T-cell (primary cell): ENCODE measurements around the gene ATRAID. TPM values are rescaled to one million over a fixed set of nuclear protein-coding genes. Genes with fewer than 3 reads are reported as not detected.
A peak's percentile ranks its signal among the peaks of the same experiment; 100 is the strongest.

ENCODE experiments used
- ATAC-seq, 4 experiments: fragments of 200-7000 bp in 3 of 4; fragments of 150-1000 bp in 1 of 4; cut with Tn5 transposase; replicated peaks in 1 of 4; 1 replicate in 3 of 4; 2 replicates in 1 of 4; pipeline ENCODE4 v1.10.0; 2021; ENCODE audit warnings: moderate library complexity in 3 of 4, mild to moderate bottlenecking in 2 of 4, moderate number of reproducible peaks in 1 of 4
- CTCF ChIA-PET, 2 donors: fragments of 300-600 bp; sonication (Branson Sonifier 250); formaldehyde crosslinking; loops; one replicate each; lab custom pipeline; 2022; ENCODE audit warnings: antibody characterized with exemption in 2 of 2; lab: Charles Lee
- POLR2A ChIA-PET, 2 donors: fragments of 300-600 bp; sonication (Branson Sonifier 250); formaldehyde crosslinking; loops; one replicate each; lab custom pipeline; 2022; ENCODE audit warnings: antibody characterized with exemption in 2 of 2; lab: Charles Lee
- DNase-seq, 35 experiments: peaks; one replicate each; pipeline versions ENCODE4 v3.0.0 to v3.0.0-alpha.2; 2013 to 2023
- H3K27ac ChIP-seq: one replicate; pipeline ENCODE4 v1.5.1; 2013; ENCODE audit warnings: low read length
- H3K27me3 ChIP-seq, 2 experiments: replicated peaks in 1 of 2; 1 replicate in 1 of 2; 2 replicates in 1 of 2; pipeline versions ENCODE4 v1.6.1 to v1.7.0; 2013; ENCODE audit warnings: low read length in 1 of 2, mixed read lengths in 1 of 2; ENCODE audit not compliant: control insufficient read depth in 2 of 2, insufficient read depth in 2 of 2; ENCODE audit errors: extremely low read depth in 1 of 2
- H3K36me3 ChIP-seq, 2 donors: 1 replicate in 1 of 2; 2 replicates in 1 of 2; pipeline versions ENCODE4 v1.6.1 to v1.7.0; 2013; ENCODE audit warnings: low read length in 1 of 2; ENCODE audit not compliant: control insufficient read depth in 2 of 2, insufficient read depth in 1 of 2; ENCODE audit errors: extremely low read depth in 1 of 2
- H3K4me1 ChIP-seq, 2 experiments: 1 replicate in 1 of 2; 2 replicates in 1 of 2; pipeline versions ENCODE4 v1.6.1 to v1.7.0; 2013; ENCODE audit warnings: low read length in 2 of 2, mixed read lengths in 1 of 2; ENCODE audit not compliant: insufficient read depth in 2 of 2, control insufficient read depth in 1 of 2; ENCODE audit errors: extremely low read depth in 1 of 2
- H3K4me3 ChIP-seq, 2 donors: 1 replicate in 1 of 2; 2 replicates in 1 of 2; pipeline versions ENCODE4 v1.5.1 to v1.7.0; 2013; ENCODE audit warnings: mild to moderate bottlenecking in 2 of 2, low read length in 1 of 2, moderate library complexity in 1 of 2; ENCODE audit not compliant: control insufficient read depth in 1 of 2; ENCODE audit errors: extremely low read depth in 1 of 2
- H3K9me3 ChIP-seq: 2 replicates; pipeline ENCODE4 v1.7.0; 2013
- H3K27ac Mint-ChIP-seq, 2 donors: one replicate each; pipeline ENCODE4 v1.8.0; 2020 to 2021; ENCODE audit warnings: mild to moderate bottlenecking in 2 of 2, mixed read lengths in 2 of 2
- H3K27me3 Mint-ChIP-seq, 2 donors: one replicate each; pipeline ENCODE4 v1.8.0; 2021 to 2022; ENCODE audit warnings: mixed read lengths in 2 of 2
- H3K36me3 Mint-ChIP-seq: one replicate; pipeline ENCODE4 v1.8.0; 2021; ENCODE audit warnings: mixed read lengths
- H3K4me1 Mint-ChIP-seq, 3 donors: one replicate each; pipeline ENCODE4 v1.8.0; 2020 to 2022; ENCODE audit warnings: mixed read lengths in 3 of 3, mild to moderate bottlenecking in 1 of 3
- H3K4me3 Mint-ChIP-seq, 3 donors: one replicate each; pipeline ENCODE4 v1.8.0; 2020 to 2022; ENCODE audit warnings: mild to moderate bottlenecking in 3 of 3, mixed read lengths in 3 of 3, moderate library complexity in 3 of 3
- H3K9me3 Mint-ChIP-seq, 3 donors: one replicate each; pipeline ENCODE4 v1.8.0; 2020 to 2022; ENCODE audit warnings: mixed read lengths in 3 of 3
- WGBS: methylation state at CpG from one replicate; pipeline ENCODE4 v1.1.5; 2013; ENCODE audit warnings: missing lambda C conversion rate; ENCODE audit not compliant: insufficient coverage; 5-methylcytosine and 5-hydroxymethylcytosine counted together
- total RNA-seq, 35 experiments: library from RNA in 6 of 35; stranded (reverse) in 6 of 35; fragments of 120-200 nt in 1 of 35; gene quantifications; one replicate each; pipeline versions ENCODE4 v1.2.1 to v1.2.4 and lab custom pipeline; 2013 to 2026

The ATRAID gene
- total RNA-seq, 5 donors from 2014 or later (not counting 1 experiment from before 2014, with no cell fraction given) = 78.9 to 106 (median 96.0) TPM

DNA sequence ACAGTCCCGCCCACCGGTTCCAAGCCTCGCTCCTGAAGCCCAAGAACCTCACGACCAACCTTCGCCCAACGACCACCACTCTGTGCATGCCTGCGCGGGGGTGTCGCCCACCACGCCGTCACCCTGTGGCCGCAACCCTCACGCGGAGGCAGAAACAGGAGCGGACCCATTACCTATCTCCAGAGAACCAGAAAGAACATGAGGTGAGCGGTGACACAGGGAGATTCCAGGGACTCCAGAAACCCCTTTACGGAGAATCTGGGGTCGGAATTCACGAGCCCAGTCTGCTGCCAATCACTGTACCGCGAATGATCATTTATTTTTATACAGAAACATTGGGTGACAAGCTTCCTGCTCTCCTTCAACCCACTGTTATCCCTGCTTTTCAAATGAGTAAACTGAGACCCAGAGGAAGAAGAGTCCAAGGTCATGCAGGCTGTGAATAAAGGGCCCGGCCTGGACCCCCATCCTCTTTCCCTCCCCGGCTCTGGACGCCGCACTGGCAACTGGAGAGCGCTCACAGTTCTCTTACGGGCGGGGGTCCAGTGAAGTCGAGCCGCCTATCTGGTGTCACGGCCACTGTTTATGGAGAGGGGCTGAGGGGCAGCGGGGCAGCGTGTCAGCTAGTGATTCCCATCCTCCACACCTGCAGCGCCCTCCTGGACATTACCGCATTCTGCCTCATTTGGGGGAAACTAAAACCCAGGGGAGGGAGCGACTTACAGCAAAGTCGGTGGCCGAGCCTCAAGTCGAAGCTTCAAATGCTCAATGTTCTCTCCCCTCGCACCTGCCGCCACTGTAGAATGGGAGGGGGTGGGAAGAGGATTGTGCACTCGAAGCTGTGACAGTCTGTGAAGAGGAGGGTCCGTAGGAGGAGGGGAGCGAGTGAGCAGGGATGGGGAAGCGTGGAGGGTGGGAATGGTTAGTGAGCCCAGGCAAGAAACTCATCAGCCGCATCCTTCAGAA lies 51.7 kb downstream of the ATRAID start:
- Mint-ChIP-seq H3K27me3 (peaks cover 36 to 49% of the 10 kb centered on the region in 2 donors), H3K36me3 (no peaks in the 10 kb centered on the region), H3K27ac (peak overlapping the region in 1 of 2 donors; percentile 2), H3K4me3 (peak overlapping the region in 2 of 3 donors; percentile 84 to 85), H3K4me1 (peaks cover 28 to 35% (median 30%) of the 10 kb centered on the region in 3 donors), H3K9me3 (no peaks in the 10 kb centered on the region)
- 1% methylated on average over 27 of the region's 46 CpGs for WGBS
- ChIA-PET CTCF (interaction anchor here in 1 of 2 donors (4.0 kb wide), 1 partner anchor 16 kb away, joined by 18 read pairs; no protein-coding TSS in a partner anchor), POLR2A (interaction anchor here in 1 of 2 donors (0.9 kb wide), 1 partner anchor 12 kb away, joined by 4 read pairs; no protein-coding TSS in a partner anchor)
- H3K9me3 ChIP-seq = no peaks in the 10 kb centered on the region
- DNase-seq (peak in 2 of 35 experiments; percentile 15 to 34), ATAC-seq (no peak)
- H3K36me3 ChIP-seq = no peaks in the 10 kb centered on the region
- H3K4me1 ChIP-seq = peaks cover 5 to 42% of the 10 kb centered on the region in 2 experiments
- H3K27me3 ChIP-seq = peaks cover 21 to 77% of the 10 kb centered on the region in 2 experiments
- H3K27ac ChIP-seq = no peak overlapping the region
- peak overlapping the region; percentile 32 to 86 for H3K4me3 ChIP-seq

- CTCF ChIA-PET = interaction anchor here (1.1 to 4.0 kb wide), 2 partner anchors 9 to 15 kb away, joined by 3 to 18 read pairs; no protein-coding TSS in a partner anchor
- Mint-ChIP-seq H3K4me1 (peaks cover 28 to 35% (median 30%) of the 10 kb centered on the region in 3 donors), H3K27me3 (peaks cover 36 to 43% of the 10 kb centered on the region in 2 donors), H3K36me3 (no peaks in the 10 kb centered on the region), H3K4me3 (peak overlapping the region in 2 of 3 donors; percentile 84 to 85), H3K9me3 (no peaks in the 10 kb centered on the region), H3K27ac (no peak overlapping the region)
- Histone ChIP-seq H3K36me3 (no peaks in the 10 kb centered on the region), H3K4me3 (peak overlapping the region; percentile 41 to 86), H3K27me3 (peaks cover 23 to 72% of the 10 kb centered on the region in 2 experiments), H3K9me3 (no peaks in the 10 kb centered on the region), H3K4me1 (peaks cover 5 to 42% of the 10 kb centered on the region in 2 experiments), H3K27ac (no peak overlapping the region)
- 0% methylated on average over 18 of the region's 38 CpGs for WGBS
- ATAC-seq = peak; percentile 39 to 56 (median 53)
- POLR2A ChIA-PET = no interaction called here
- peak in 4 of 35 experiments; percentile 9 to 59 (median 24) for DNase-seq
Measured at GRCh38 chr2:27264253-27264752, 52.5 kb downstream of the ATRAID start.

GRCh38 chr2:27264753-27265535 lies 53.1 kb downstream of the ATRAID start:
- Histone ChIP-seq H3K4me3 (peak overlapping the region; percentile 41 to 86), H3K9me3 (no peaks in the 10 kb centered on the region), H3K27me3 (peaks cover 20 to 66% of the 10 kb centered on the region in 2 experiments), H3K4me1 (peaks cover 5 to 42% of the 10 kb centered on the region in 2 experiments), H3K36me3 (no peaks in the 10 kb centered on the region), H3K27ac (no peak overlapping the region)
- Mint-ChIP-seq H3K4me1 (peaks cover 28 to 35% (median 30%) of the 10 kb centered on the region in 3 donors), H3K36me3 (no peaks in the 10 kb centered on the region), H3K4me3 (peak overlapping the region in 2 of 3 donors; percentile 84 to 85), H3K27me3 (peaks cover 38 to 43% of the 10 kb centered on the region in 2 donors), H3K27ac (no peak overlapping the region), H3K9me3 (no peaks in the 10 kb centered on the region)
- ChIA-PET CTCF (interaction anchor here (0.7 to 4.0 kb wide), 4 partner anchors 10 to 412 kb away, joined by 3 to 18 read pairs (median 4); no protein-coding TSS in a partner anchor), POLR2A (interaction anchor here (0.6 to 0.7 kb wide), 2 partner anchors 52 to 68 kb away, joined by 3 to 5 read pairs; no protein-coding TSS in a partner anchor)
- WGBS = 7% methylated on average over 46 of the region's 56 CpGs
- peak; percentile 62 to 85 (median 66) for ATAC-seq
- peak; percentile 14 to 85 (median 48) for DNase-seq

DNA sequence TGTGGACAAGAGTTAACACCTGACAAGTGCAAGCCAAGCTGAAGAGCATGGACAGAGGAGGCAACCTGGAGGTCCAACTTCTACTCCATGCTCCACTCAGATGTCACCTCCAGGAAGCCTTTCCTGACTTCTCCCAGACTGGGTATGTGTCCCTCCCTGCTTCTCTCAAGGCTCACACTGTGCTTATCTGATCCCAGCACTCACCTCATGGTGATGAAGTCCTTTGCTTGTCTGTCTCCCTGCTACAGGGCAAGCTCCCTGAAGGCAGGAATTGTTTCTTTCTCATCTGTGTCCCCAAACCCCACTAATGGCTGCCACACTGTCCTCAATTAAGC lies 53.7 kb downstream of the ATRAID start:
- Histone ChIP-seq H3K27me3 (peaks cover 16 to 63% of the 10 kb centered on the region in 2 experiments), H3K4me1 (peaks cover 5 to 42% of the 10 kb centered on the region in 2 experiments), H3K36me3 (no peaks in the 10 kb centered on the region), H3K9me3 (no peaks in the 10 kb centered on the region), H3K4me3 (no peak overlapping the region), H3K27ac (no peak overlapping the region)
- Mint-ChIP-seq H3K4me1 (peaks cover 28 to 35% (median 30%) of the 10 kb centered on the region in 3 donors), H3K36me3 (no peaks in the 10 kb centered on the region), H3K27ac (no peak overlapping the region), H3K4me3 (peak overlapping the region in 2 of 3 donors; percentile 39 to 60), H3K9me3 (no peaks in the 10 kb centered on the region), H3K27me3 (peaks cover 36 to 40% of the 10 kb centered on the region in 2 donors)
- POLR2A ChIA-PET = interaction anchor here in 1 of 2 donors (0.7 kb wide), 1 partner anchor 53 kb away, joined by 5 read pairs; no protein-coding TSS in a partner anchor
- DNase-seq = peak in 1 of 35 experiments; percentile 8
- ATAC-seq = no peak
- CTCF ChIA-PET = interaction anchor here (0.7 to 4.0 kb wide), 4 partner anchors 10 to 412 kb away, joined by 3 to 18 read pairs (median 4); no protein-coding TSS in a partner anchor

Other genes with a start within 250 kb of the ATRAID start
- 1 to 10 TPM; 4.0 to 5.1 (median 4.7) TPM for gene MAPRE3, start 241.4 kb upstream of the ATRAID start, total RNA-seq
- gene TMEM214, start 179.1 kb upstream of the ATRAID start, total RNA-seq = 10 to 100 TPM; 37.6 to 84.5 (median 71.6) TPM
- gene AGBL5, start 160.4 kb upstream of the ATRAID start, total RNA-seq = 10 to 100 TPM in 3 of 5 donors, 1 to 10 TPM in 2; 9.5 to 13.3 (median 11.2) TPM
- 100 to 1,000 TPM; 217 to 292 (median 236) TPM for gene OST4, start 140.4 kb upstream of the ATRAID start, total RNA-seq
- gene EMILIN1, start 133.4 kb upstream of the ATRAID start, total RNA-seq = 1 to 10 TPM in 1 of 5 donors, under 1 TPM in 4; 0.28 to 1.1 (median 0.85) TPM
- 1 to 10 TPM; 3.7 to 9.1 (median 6.7) TPM for gene KHK, start 125.3 kb upstream of the ATRAID start, total RNA-seq
- gene CGREF1, start 92.9 kb upstream of the ATRAID start, total RNA-seq = 1 to 10 TPM in 1 of 5 donors, under 1 TPM in 3, not detected in 1; 0.21 to 1.1 (median 0.34) TPM
- 1 to 10 TPM in 3 of 5 donors, under 1 TPM in 2; 0.66 to 1.4 (median 1.2) TPM for gene ABHD1, start 88.2 kb upstream of the ATRAID start, total RNA-seq
- 10 to 100 TPM; 23.3 to 62.2 (median 59.9) TPM for gene PREB, start 77.4 kb upstream of the ATRAID start, total RNA-seq
- not detected for gene PRR30, start 72.6 kb upstream of the ATRAID start, total RNA-seq
- not detected for gene TCF23, start 63.0 kb upstream of the ATRAID start, total RNA-seq
- 100 to 1,000 TPM in 2 of 5 donors, 10 to 100 TPM in 3; 37.5 to 214 (median 43.0) TPM for gene SLC5A6, start 227 bp downstream of the ATRAID start, total RNA-seq
- gene CAD, start 5.3 kb downstream of the ATRAID start, total RNA-seq = 10 to 100 TPM; 38.5 to 78.2 (median 65.4) TPM
- under 1 TPM in 2 of 5 donors, not detected in 3; 0.06 to 0.26 TPM for gene SLC30A3, start 51.0 kb downstream of the ATRAID start, total RNA-seq
- not detected for gene DNAJC5G, start 63.4 kb downstream of the ATRAID start, total RNA-seq
- not detected for gene TRIM54, start 70.4 kb downstream of the ATRAID start, total RNA-seq
- gene UCN, start 96.4 kb downstream of the ATRAID start, total RNA-seq = 1 to 10 TPM; 1.8 to 7.8 (median 4.2) TPM
- 10 to 100 TPM; 64.5 to 99.1 (median 93.6) TPM for gene MPV17, start 111.1 kb downstream of the ATRAID start, total RNA-seq
- gene GTF3C2, start 144.7 kb downstream of the ATRAID start, total RNA-seq = 10 to 100 TPM; 69.8 to 89.9 (median 82.1) TPM
- 10 to 100 TPM; 35.6 to 50.3 (median 40.5) TPM for gene EIF2B4, start 158.3 kb downstream of the ATRAID start, total RNA-seq
- gene SNX17, start 158.6 kb downstream of the ATRAID start, total RNA-seq = 100 to 1,000 TPM in 3 of 5 donors, 10 to 100 TPM in 2; 77.9 to 130 (median 121) TPM
- 10 to 100 TPM; 20.6 to 27.0 (median 21.9) TPM for gene ZNF513, start 168.7 kb downstream of the ATRAID start, total RNA-seq
- 10 to 100 TPM; 40.9 to 65.9 (median 62.4) TPM for gene PPM1G, start 197.6 kb downstream of the ATRAID start, total RNA-seq
- 100 to 1,000 TPM in 4 of 5 donors, 10 to 100 TPM in 1; 99.1 to 187 (median 109) TPM for gene NRBP1, start 216.6 kb downstream of the ATRAID start, total RNA-seq
- gene KRTCAP3, start 230.3 kb downstream of the ATRAID start, total RNA-seq = 10 to 100 TPM; 12.3 to 21.1 (median 19.7) TPM